ENCODE data around the gene KCNQ2. TPM values are rescaled to one million over a fixed set of nuclear protein-coding genes. Genes with fewer than 3 reads are reported as not detected.

Gene KCNQ2
- total and polyA plus RNA-seq, 8 donors: 8.4 to 19.1 (median 14.1) TPM; not detected in 2

- ATAC-seq (no peak), DNase-seq (no peak)
- intact Hi-C loops (cut with DNase I): no loop called here
- peaks cover 0 to 91% of the 10 kb centered on the region in 2 donors for H3K27me3 ChIP-seq
- H3K4me3 ChIP-seq: no peak overlapping the region
- no peak overlapping the region for H3K27ac ChIP-seq
- no peak for TF ChIP-seq CTCF (IDR thresholded peaks at IDR 0.05)
- H3K36me3 ChIP-seq: no peaks in the 10 kb centered on the region
- no peaks in the 10 kb centered on the region for H3K4me1 ChIP-seq
- H3K9me3 ChIP-seq: no peaks in the 10 kb centered on the region
Observed at GRCh38 chr20:63402181-63402859, 70.1 kb downstream of the KCNQ2 start.

GRCh38 chr20:63401384-63402110, 70.9 kb downstream of the KCNQ2 start:
- ATAC-seq (no peak), DNase-seq (no peak)
- Histone ChIP-seq H3K9me3 (no peaks in the 10 kb centered on the region), H3K4me1 (no peaks in the 10 kb centered on the region), H3K27me3 (peaks cover 0 to 94% of the 10 kb centered on the region in 2 donors), H3K4me3 (no peak overlapping the region), H3K36me3 (no peaks in the 10 kb centered on the region), H3K27ac (no peak overlapping the region)
- no peak for TF ChIP-seq CTCF (IDR thresholded peaks at IDR 0.05)
- intact Hi-C loops (cut with DNase I): no loop called here

GRCh38 chr20:63400486-63401210, 71.8 kb downstream of the KCNQ2 start:
- Histone ChIP-seq H3K36me3 (no peaks in the 10 kb centered on the region), H3K9me3 (no peaks in the 10 kb centered on the region), H3K4me3 (no peak overlapping the region), H3K27me3 (peaks cover 0 to 96% of the 10 kb centered on the region in 2 donors), H3K4me1 (no peaks in the 10 kb centered on the region), H3K27ac (no peak overlapping the region)
- ATAC-seq (no peak), DNase-seq (no peak)
- intact Hi-C loops (cut with DNase I): no loop called here
- no peak for TF ChIP-seq CTCF (IDR thresholded peaks at IDR 0.05)

- no peak for TF ChIP-seq CTCF (IDR thresholded peaks at IDR 0.05)
- intact Hi-C loops (cut with DNase I): no loop called here
- H3K27me3 ChIP-seq: peaks cover 0 to 96% of the 10 kb centered on the region in 2 donors
Observed at GRCh38 chr20:63399596-63400375, 72.7 kb downstream of the KCNQ2 start.

More at GRCh38 chr20:63399596-63400375, 72.7 kb downstream of the KCNQ2 start:
- Histone ChIP-seq H3K27ac (no peak overlapping the region), H3K4me1 (no peaks in the 10 kb centered on the region), H3K9me3 (no peaks in the 10 kb centered on the region), H3K36me3 (no peaks in the 10 kb centered on the region), H3K4me3 (no peak overlapping the region)
- no peak for DNase-seq
- no peak for ATAC-seq
